Neural progenitor cell (in vitro differentiated cells): ENCODE results near the gene ATP13A5. TPM values are rescaled to one million over a fixed set of nuclear protein-coding genes. Genes with fewer than 3 reads are reported as not detected.

ENCODE experiments used
- DNase-seq: peaks from one replicate; pipeline ENCODE4 v3.0.0-alpha.2; 2016; ENCODE audit warnings: low spot score
- H2AFZ ChIP-seq: fragments of 200-600 bp; sonication (generic); replicated peaks from 2 replicates; pipeline ENCODE4 v1.6.1; 2016; ENCODE audit warnings: antibody characterized with exemption
- H3F3A ChIP-seq: fragments of 200-600 bp; sonication (generic); 2 replicates; pipeline ENCODE4 v1.6.1; 2016; ENCODE audit warnings: antibody characterized with exemption, low read depth
- H3K27ac ChIP-seq: fragments of 200-600 bp; sonication (generic); 2 replicates; pipeline ENCODE4 v1.5.1; 2016; ENCODE audit warnings: mild to moderate bottlenecking
- H3K27me3 ChIP-seq: fragments of 200-600 bp; sonication (generic); 2 replicates; pipeline ENCODE4 v1.6.1; 2016; ENCODE audit warnings: mild to moderate bottlenecking, moderate library complexity
- H3K36me3 ChIP-seq: fragments of 200-600 bp; sonication (generic); 2 replicates; pipeline ENCODE4 v1.5.1; 2016
- H3K4me1 ChIP-seq: fragments of 200-600 bp; sonication (generic); 2 replicates; pipeline ENCODE4 v1.6.1; 2016; ENCODE audit warnings: mixed run types
- H3K4me2 ChIP-seq: fragments of 200-600 bp; sonication (generic); 2 replicates; pipeline ENCODE4 v1.6.1; 2016
- H3K4me3 ChIP-seq: fragments of 200-600 bp; sonication (generic); 2 replicates; pipeline ENCODE4 v1.5.1; 2016
- H3K79me2 ChIP-seq: fragments of 200-600 bp; sonication (generic); 2 replicates; pipeline ENCODE4 v1.6.1; 2016; ENCODE audit warnings: low read depth
- H3K9ac ChIP-seq: fragments of 200-600 bp; sonication (generic); 2 replicates; pipeline ENCODE4 v1.6.1; 2016
- H3K9me3 ChIP-seq: fragments of 200-600 bp; sonication (generic); 2 replicates; pipeline ENCODE4 v1.5.1; 2016; ENCODE audit warnings: low read depth
- H4K20me1 ChIP-seq: fragments of 200-600 bp; sonication (generic); 2 replicates; pipeline ENCODE4 v1.6.1; 2016; ENCODE audit warnings: low read depth
- H3K27ac Mint-ChIP-seq: 3 replicates; pipeline ENCODE4 v1.8.0; 2021; ENCODE audit warnings: mixed read lengths
- H3K27me3 Mint-ChIP-seq: 2 replicates; pipeline ENCODE4 v1.8.0; 2022; ENCODE audit warnings: low read depth, mild to moderate bottlenecking, inconsistent platforms, moderate library complexity, mixed read lengths; ENCODE audit not compliant: insufficient read depth
- H3K36me3 Mint-ChIP-seq: 3 replicates; pipeline ENCODE4 v1.8.0; 2021; ENCODE audit warnings: mixed read lengths
- H3K4me1 Mint-ChIP-seq: 3 replicates; pipeline ENCODE4 v1.8.0; 2021; ENCODE audit warnings: mixed read lengths
- H3K4me3 Mint-ChIP-seq: 3 replicates; pipeline ENCODE4 v1.8.0; 2021; ENCODE audit warnings: mild to moderate bottlenecking, moderate library complexity, mixed read lengths
- H3K9me3 Mint-ChIP-seq: 3 replicates; pipeline ENCODE4 v1.8.0; 2020; ENCODE audit warnings: mixed read lengths
- EZH2 ChIP-seq: fragments of 200-600 bp; sonication (generic); IDR thresholded peaks from 2 replicates; pipeline ENCODE4 v1.6.1; 2017; ENCODE audit warnings: antibody characterized with exemption, mild to moderate bottlenecking, moderate library complexity
- EZH2phosphoT487 ChIP-seq: fragments of 200-600 bp; sonication (generic); IDR thresholded peaks from 2 replicates; pipeline ENCODE4 v1.6.1; 2017; ENCODE audit warnings: antibody characterized with exemption
- total RNA-seq: library from RNA; depleted of rRNA; stranded (reverse); fragments of >200 nt; gene quantifications from 2 replicates; pipeline ENCODE4 v1.2.3, GENCODE V29; 2015; ENCODE audit warnings: low replicate concordance
- TF ChIP-seq, protein P1 (sequence below): fragments of 200-600 bp; sonication (generic); IDR thresholded peaks from 2 replicates; pipeline ENCODE4 v1.5.1; 2017; ENCODE audit warnings: antibody characterized with exemption, mild to moderate bottlenecking

ATP13A5 gene
- total RNA-seq, 1 donor from 2014 or later = not detected

DNA sequence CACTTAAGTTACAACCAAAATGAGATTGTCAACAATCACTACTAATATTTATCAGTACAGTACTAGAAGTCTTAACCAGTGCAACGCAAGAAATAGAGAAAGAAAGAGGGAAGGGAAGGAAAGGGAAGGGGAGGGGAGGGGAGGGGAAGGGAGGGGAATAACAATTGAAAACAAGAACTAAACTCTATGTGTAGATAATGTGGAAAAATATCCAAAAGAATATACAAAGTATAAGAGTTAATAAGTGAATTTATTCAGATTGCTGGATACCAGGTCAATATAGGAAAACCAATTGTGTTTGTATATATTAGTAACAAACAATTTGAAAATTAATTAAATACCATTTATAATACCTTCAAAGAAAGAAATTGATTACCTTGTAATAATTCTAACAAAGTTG, 10.7 kb downstream of the ATP13A5 start:
- Histone ChIP-seq H3K27me3 (no peaks in the 10 kb centered on the region), H4K20me1 (no peaks in the 10 kb centered on the region), H3K4me1 (no peaks in the 10 kb centered on the region), H3K79me2 (no peaks in the 10 kb centered on the region), H3K36me3 (no peaks in the 10 kb centered on the region), H2AFZ (no peak overlapping the region), H3F3A (no peaks in the 10 kb centered on the region), H3K4me2 (no peak overlapping the region), H3K9ac (no peak overlapping the region), H3K4me3 (no peak overlapping the region), H3K9me3 (no peaks in the 10 kb centered on the region), H3K27ac (no peak overlapping the region)
- no peak overlapping the region for H3K4me3 Mint-ChIP-seq
- no peaks in the 10 kb centered on the region for H3K9me3 Mint-ChIP-seq
- H3K27ac Mint-ChIP-seq = no peak overlapping the region
- TF ChIP-seq, protein P1, sequence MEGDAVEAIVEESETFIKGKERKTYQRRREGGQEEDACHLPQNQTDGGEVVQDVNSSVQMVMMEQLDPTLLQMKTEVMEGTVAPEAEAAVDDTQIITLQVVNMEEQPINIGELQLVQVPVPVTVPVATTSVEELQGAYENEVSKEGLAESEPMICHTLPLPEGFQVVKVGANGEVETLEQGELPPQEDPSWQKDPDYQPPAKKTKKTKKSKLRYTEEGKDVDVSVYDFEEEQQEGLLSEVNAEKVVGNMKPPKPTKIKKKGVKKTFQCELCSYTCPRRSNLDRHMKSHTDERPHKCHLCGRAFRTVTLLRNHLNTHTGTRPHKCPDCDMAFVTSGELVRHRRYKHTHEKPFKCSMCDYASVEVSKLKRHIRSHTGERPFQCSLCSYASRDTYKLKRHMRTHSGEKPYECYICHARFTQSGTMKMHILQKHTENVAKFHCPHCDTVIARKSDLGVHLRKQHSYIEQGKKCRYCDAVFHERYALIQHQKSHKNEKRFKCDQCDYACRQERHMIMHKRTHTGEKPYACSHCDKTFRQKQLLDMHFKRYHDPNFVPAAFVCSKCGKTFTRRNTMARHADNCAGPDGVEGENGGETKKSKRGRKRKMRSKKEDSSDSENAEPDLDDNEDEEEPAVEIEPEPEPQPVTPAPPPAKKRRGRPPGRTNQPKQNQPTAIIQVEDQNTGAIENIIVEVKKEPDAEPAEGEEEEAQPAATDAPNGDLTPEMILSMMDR = no peak
- no peak for TF ChIP-seq EZH2
- no peak for TF ChIP-seq EZH2phosphoT487
- no peaks in the 10 kb centered on the region for H3K4me1 Mint-ChIP-seq
- no peaks in the 10 kb centered on the region for H3K36me3 Mint-ChIP-seq
- no peaks in the 10 kb centered on the region for H3K27me3 Mint-ChIP-seq
- no peak for DNase-seq

DNA sequence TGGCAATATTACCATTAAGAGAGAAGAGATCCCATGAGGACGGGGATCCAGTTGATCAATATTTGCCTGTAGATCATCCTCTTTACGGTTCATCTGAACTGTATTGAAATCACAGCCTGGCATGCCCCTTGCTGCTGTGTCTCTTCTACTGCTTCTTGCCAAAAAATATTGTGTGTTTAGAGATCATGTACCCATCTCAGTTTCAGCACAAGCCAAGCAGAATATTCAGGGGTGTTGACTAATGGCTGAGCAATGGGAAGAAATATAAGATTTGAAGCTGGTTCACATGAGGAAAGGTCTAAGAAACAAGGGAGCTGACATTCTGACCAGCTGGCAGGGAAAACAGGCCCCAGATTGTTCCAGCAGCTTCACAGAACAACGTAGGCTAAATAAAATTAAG, 21.3 kb downstream of the ATP13A5 start:
- no peak overlapping the region for H3K27ac ChIP-seq
- no peak overlapping the region for H3K4me3 ChIP-seq
- H3K9me3 Mint-ChIP-seq = no peaks in the 10 kb centered on the region
- H3K9me3 ChIP-seq = no peaks in the 10 kb centered on the region
- no peak overlapping the region for H3K9ac ChIP-seq
- no peaks in the 10 kb centered on the region for H3F3A ChIP-seq
- H2AFZ ChIP-seq = no peak overlapping the region
- H4K20me1 ChIP-seq = no peaks in the 10 kb centered on the region
- no peak for TF ChIP-seq EZH2
- no peak for TF ChIP-seq EZH2phosphoT487
- TF ChIP-seq, protein P1 = no peak
- no peak overlapping the region for H3K27ac Mint-ChIP-seq
- H3K36me3 ChIP-seq = no peaks in the 10 kb centered on the region
- H3K36me3 Mint-ChIP-seq = no peaks in the 10 kb centered on the region
- H3K79me2 ChIP-seq = no peaks in the 10 kb centered on the region
- H3K27me3 ChIP-seq = no peaks in the 10 kb centered on the region
- no peak for DNase-seq
- no peaks in the 10 kb centered on the region for H3K4me1 ChIP-seq
- H3K4me2 ChIP-seq = no peak overlapping the region
- H3K27me3 Mint-ChIP-seq = peaks cover 4% of the 10 kb centered on the region
- H3K4me1 Mint-ChIP-seq = no peaks in the 10 kb centered on the region
- H3K4me3 Mint-ChIP-seq = no peak overlapping the region

DNA sequence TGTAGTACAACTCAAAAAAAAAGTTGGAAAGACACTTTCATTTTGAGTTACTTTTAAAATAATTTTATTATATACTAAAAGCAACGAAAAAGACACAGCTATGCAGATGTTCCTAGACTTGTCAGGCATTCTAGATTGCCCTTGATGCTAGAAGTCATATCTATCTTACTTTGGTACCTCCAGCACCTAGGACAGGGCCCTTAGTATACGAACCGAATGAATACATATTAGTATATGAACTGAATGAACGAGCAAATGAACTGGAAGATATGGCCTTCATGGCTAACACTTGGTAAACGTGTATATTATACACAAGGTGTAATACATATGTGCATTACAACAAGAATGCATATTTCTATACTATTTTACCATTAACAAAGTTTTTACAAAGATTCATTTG, 24.1 kb downstream of the ATP13A5 start:
- Histone ChIP-seq H3K9me3 (no peaks in the 10 kb centered on the region), H3K36me3 (no peaks in the 10 kb centered on the region), H3K27me3 (no peaks in the 10 kb centered on the region), H3K27ac (no peak overlapping the region), H3K4me1 (no peaks in the 10 kb centered on the region), H2AFZ (no peak overlapping the region), H3K4me2 (no peak overlapping the region), H3K79me2 (no peaks in the 10 kb centered on the region), H3K4me3 (no peak overlapping the region), H3F3A (no peaks in the 10 kb centered on the region), H4K20me1 (no peaks in the 10 kb centered on the region), H3K9ac (no peak overlapping the region)
- no peak for DNase-seq
- Mint-ChIP-seq H3K27me3 (peaks cover 4% of the 10 kb centered on the region), H3K4me1 (no peaks in the 10 kb centered on the region), H3K4me3 (no peak overlapping the region), H3K36me3 (no peaks in the 10 kb centered on the region), H3K9me3 (no peaks in the 10 kb centered on the region), H3K27ac (no peak overlapping the region)
- TF ChIP-seq EZH2 = no peak
- TF ChIP-seq, protein P1 = no peak
- no peak for TF ChIP-seq EZH2phosphoT487

DNA sequence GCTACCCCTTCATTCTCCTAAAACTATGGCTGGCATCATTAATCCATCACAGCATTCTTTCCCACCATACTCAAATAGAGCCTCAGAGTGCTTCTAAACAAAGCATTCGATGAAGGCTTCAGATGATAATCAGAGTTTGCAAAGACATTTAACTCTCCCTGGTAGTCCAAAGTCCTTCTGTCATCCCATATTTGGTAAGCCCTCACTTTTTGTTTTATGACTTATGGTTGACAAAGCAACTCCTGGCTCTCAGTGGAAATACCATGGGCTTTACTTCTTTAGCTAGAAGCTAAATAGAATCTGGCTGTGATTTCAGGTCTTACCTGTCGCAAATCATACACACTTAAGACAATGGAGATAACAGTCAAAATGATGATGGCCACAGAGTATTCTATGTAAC, 27.8 kb downstream of the ATP13A5 start:
- Histone ChIP-seq H3K27me3 (no peaks in the 10 kb centered on the region), H3K9me3 (no peaks in the 10 kb centered on the region), H3K9ac (no peak overlapping the region), H4K20me1 (no peaks in the 10 kb centered on the region), H3K4me3 (no peak overlapping the region), H3K4me1 (peaks cover 17% of the 10 kb centered on the region), H3K79me2 (no peaks in the 10 kb centered on the region), H3F3A (no peaks in the 10 kb centered on the region), H2AFZ (no peak overlapping the region), H3K36me3 (no peaks in the 10 kb centered on the region), H3K27ac (no peak overlapping the region), H3K4me2 (no peak overlapping the region)
- H3K27ac Mint-ChIP-seq = no peak overlapping the region
- TF ChIP-seq, protein P1 = no peak
- no peak for TF ChIP-seq EZH2phosphoT487
- TF ChIP-seq EZH2 = no peak
- no peaks in the 10 kb centered on the region for H3K36me3 Mint-ChIP-seq
- peaks cover 21% of the 10 kb centered on the region for H3K4me1 Mint-ChIP-seq
- H3K9me3 Mint-ChIP-seq = no peaks in the 10 kb centered on the region
- no peak for DNase-seq
- peaks cover 4% of the 10 kb centered on the region for H3K27me3 Mint-ChIP-seq
- H3K4me3 Mint-ChIP-seq = no peak overlapping the region
